ENCODE data around the gene FGF22.
"Not testable (repeated sequence)": the region's sequence is repeated elsewhere in the genome, so short reads cannot be mapped to it uniquely, and the experiment has no call there.

Gene FGF22

DNA sequence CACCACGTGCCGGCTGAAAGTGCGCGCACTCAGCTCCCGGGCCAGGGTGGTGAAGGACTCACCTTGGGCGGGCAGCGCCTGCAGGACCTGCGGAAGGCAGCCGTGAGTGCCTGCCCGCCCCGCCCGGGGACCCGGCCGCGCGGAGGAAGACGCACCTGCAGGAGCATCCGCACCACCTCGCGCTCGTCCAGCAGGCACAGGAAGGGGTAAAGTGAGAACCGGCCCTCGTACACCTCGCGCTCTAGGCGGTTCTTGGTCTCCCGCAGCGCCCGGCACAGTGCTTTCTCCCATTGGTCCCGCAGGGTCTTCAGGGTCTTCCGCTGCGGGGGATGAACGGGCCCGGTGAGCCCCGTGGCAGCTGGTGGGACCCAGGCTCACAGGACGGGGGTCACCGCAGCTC is 17.0 kb upstream of the FGF22 start:
- DNase-seq (ENCODE audit: low read depth) = no peak

DNA sequence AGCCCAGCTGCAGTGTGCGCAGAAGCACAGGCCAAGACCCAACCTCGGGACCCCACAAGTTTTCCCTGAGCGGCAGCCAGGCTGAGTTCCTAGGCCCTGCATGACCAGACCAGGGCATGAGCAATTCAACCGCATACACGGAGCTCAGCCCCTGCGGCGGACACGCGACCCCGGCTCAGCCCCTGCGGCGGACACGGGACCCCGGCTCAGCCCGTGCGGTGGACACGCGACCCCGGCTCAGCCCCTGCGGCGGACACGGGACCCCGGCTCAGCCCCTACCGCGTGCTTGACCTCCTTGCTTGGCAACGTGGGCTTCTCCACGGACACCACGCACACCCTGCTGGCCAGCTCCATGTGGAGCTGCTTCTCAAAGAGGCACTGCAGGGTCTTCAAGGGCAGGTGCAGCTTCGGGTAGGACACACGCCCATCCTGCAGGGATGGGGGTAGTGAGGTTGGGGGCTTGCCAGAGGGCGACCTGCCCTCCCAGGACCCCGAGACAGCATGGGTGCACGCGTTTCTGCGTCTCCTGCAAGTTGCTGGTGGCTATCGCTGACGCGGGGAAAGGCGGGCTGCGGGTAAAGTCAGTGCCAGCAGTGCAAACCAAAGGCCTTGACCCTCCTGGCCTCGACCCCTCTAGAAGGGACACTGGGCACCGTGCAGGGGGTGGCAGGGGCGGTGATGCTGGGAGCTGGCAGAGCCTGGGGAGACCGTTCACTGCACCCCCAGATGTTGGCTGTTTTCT is 16.3 kb upstream of the FGF22 start:
- DNase-seq (ENCODE audit: low read depth) = no peak

- no peak for DNase-seq (ENCODE audit: low read depth)
Measured at GRCh38 chr19:623974-624373, 15.7 kb upstream of the FGF22 start.

DNA sequence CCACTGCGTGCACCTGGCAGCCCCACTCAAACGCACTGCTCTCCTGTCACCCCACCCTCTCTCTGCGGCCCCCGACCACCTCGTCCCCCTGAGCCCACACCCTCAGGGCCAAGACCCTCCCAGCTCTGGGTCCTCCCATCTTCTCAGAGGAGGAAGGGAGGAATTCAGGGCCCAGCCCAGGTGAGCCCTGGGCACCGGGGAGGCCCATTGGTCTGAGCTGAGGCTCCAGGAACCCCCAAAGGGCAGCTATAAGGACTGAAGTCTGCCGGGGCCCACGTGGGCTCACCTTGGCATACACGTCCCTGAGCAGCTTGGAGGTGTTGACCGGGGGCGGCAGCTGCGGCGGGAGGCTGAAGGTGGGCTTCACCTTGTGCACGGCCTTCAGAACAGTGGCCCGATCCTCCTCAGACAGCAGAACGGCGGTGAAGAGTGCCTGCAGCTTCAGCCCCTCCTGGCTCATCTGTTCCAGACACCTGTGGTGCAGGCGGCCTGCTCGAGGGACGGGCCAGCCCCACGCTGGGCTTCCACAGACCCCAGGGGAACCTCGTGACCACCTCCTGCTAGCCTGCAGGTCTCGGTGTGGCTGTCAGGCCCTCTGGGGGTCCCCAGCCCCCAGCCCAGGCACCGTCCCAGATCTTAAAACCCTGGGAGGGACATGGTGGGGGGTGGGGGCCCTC is 15.1 kb upstream of the FGF22 start:
- DNase-seq (ENCODE audit: low read depth) = no peak

GRCh38 chr19:625257-625656 is 14.4 kb upstream of the FGF22 start:
- DNase-seq (ENCODE audit: low read depth) = no peak

GRCh38 chr19:626566-626965 is 13.1 kb upstream of the FGF22 start:
- not testable (repeated sequence) for DNase-seq (ENCODE audit: low read depth)

DNA sequence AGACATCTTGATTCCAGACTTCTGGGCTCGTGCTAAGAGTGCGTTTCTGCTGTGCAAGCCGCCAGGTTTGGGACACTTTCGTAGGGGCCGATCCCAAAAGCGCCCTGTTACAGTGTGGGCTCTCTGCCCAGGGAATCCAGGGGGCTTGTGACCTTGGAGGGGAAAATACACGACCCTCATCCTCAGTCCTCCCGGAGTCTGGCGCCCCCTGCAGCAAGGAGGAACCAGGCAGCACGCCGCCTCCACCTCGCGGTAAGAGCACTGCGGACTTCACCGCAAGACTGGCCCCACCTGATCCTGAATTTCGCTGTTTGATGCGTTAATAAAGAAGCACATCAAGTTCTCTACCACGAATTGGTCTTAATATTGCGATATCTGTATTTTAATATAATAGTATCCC is 11.5 kb upstream of the FGF22 start:
- no peak for DNase-seq (ENCODE audit: low read depth)

DNA sequence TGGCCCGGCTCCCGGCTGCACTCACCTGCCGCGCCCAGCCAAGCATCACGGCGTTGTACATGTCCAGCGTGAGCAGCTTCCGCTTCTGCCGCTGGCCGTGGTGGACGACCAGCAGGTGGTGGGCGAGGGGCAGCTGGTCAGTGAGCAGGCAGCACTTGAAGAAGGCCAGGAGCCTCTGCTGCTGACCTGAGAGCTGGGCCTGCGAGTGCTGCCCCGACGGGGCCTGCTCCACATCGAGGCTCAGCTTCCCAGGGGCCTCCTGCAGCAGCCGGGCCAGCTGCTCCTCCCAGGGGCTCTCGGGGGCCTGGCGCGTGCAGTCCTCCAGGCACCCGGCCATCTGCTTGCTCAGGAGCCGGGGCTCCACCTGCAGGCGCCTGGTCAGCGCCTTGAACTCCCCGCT is 10.2 kb upstream of the FGF22 start:
- DNase-seq (ENCODE audit: low read depth) = not testable (repeated sequence)

GRCh38 chr19:629961-630714 is 9.5 kb upstream of the FGF22 start:
- DNase-seq (ENCODE audit: low read depth) = no peak

GRCh38 chr19:632579-633067 is 7.1 kb upstream of the FGF22 start:
- DNase-seq (ENCODE audit: low read depth) = peak; percentile 30

DNA sequence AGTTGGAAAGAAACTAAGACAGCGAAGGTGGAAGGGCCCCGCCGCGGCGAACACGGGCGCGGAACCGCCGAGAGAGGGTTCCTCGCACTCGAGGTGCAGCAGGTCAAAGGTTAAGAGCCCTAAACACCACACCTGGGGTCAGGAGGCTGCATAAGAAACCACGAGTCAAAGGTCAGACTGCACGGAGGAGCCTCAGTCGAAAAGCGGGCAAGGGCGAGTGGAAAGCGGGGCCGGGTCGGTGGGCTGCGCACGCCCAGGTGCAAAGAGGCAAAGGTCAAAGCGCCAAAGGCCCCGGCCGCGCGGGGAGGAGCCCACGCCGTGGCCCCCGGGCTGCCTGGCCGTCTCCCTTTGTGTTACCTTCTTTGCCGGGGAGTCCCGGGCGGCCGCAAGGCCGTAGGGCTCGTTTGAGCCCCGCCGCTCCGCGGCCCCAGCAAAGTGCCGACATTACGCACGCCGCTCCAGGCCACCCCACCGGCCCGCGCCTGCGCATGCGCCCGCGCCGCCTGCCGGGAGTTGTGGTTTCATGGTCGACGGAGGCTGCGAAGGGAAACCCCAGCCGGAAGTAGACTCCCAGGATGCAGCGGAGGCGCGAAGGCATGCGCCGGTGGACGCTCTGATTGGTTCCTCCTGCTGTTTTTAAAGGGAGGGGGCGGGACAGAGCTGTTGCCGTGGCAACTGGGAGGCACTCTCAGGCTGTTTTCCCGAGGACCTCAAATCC is 6.5 kb upstream of the FGF22 start, which contains the start of gene POLRMT:
POLRMT (minus strand) TSS at position 470 of the 718 bp plus-strand sequence; CDS start at position 445, 25 bp downstream.
- peak; percentile 93 for DNase-seq (ENCODE audit: low read depth)

DNA sequence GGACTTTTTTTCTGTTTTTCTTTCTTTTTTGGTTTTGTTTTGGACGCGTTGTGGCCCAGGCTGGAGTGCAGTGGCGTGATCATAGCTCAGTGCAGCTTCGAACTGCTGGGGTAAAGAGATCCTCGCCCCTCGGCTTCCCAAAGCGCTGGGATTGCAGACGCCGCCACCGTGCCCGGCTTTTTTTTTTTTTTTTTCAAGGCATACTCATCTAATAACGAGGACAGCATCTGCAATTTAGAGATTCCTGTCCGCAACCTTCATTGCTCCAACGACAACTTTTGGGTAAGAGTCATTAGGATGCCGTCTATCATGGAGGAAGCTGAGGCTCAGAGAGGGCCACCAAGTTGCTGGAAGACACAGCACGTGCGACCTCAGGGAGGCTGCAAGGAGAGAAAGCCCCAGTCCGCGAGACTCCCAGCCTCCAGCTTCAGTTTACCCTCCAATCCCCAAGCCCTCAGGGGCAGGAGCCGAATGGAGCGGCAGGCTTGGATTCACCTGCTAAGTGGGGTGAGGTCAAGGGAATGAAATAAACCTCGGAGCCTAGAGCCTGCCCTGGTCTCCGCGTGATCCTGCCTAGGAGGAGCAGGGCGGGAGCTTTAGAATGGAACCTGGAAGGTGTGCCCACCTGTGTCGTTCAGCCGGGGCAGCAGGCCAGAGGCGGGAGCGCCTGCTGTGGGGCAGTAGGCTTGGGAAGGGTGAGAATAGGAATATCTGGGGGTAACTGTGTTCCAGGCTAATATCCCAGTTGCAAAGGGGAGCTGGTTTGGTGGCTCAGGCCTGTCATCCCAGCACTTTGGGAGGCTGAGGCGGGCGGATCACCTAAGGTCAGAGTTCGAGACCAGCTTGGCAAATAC is 5.7 kb upstream of the FGF22 start:
- DNase-seq (ENCODE audit: low read depth) = no peak

DNA sequence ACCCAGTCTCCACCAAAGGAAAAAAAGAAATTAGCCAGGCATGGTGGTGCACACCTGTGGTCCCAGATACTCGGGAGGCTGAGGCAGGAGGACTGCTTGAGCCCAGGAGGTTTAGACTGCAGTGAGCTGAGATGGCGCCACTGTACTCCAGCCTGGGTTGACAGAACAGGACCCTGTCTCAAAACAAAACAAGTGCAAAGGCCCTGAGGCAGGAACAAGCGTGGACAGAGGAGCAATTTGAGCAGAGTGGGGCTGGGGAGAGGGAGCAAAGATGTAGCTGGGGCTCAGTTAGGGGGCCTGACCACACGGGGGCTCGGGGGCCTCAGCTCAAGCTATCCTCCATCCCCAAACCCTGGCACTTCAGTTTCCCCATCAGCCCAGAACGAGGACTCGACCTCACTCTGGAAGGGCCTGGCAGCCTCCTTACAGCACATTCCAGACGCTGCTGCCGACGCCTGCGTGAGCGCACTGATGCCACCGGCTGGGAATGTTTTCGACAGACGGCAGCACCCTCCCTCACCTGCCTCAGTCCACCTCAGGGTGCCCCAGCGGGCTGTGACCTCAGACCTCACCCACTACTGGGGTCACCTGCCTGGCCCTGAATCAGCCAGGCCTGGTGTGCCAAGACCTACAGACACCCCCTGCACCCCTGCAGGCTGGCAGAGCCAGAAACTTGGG is 4.6 kb upstream of the FGF22 start:
- no peak for DNase-seq (ENCODE audit: low read depth)

GRCh38 chr19:638906-639252 is 800 bp upstream of the FGF22 start:
- DNase-seq (ENCODE audit: low read depth) = no peak

DNA sequence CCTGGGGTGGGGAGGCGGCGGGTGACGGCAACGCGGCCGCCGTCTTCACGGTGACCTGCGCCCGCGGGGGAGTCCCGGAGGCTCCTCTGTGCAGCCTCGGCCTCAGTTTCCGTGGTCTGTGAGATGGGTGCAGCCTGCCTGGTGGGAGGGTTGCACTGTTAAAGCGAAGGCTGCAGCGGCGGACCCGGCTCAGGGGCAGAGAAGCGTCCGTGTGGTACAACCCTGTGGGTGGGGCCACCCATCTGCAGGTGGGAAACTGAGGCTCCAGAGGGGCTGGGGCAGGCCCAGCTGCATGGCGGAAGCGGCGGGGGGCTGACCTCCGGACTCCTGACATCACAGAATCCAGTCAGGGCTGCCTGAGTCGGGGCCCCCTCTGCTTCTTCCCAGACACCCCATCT is 481 bp downstream of the FGF22 start:
- no peak for DNase-seq (ENCODE audit: low read depth)

DNA sequence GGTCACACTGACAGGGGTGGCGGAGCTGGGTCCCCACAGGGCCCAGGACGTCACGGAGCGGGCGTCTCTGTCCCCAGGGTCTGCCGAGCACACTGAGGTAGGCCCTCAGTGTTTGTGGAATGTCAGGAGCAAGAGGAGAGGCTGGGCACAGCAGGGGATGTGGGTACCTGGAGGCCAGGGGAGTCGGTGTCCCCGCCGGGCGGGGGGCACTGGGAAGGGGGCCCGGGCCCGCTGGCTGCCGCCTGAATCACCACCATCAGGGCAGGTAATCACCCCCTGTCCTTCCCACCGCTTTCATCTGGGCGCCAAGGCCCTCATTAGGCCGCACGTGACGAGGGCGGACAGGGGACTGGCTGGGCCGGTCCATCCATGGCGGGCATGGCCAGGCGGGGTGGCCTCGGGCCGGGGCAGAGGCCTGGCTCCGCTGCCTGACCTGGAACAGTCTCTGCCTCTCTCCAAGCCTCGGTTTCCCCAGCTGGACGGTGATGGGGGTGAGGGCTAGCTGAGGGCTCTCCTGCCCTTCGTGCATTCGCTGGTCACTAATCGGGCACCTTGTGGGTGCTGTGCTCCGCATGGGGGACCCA is 1.0 kb downstream of the FGF22 start:
- DNase-seq (ENCODE audit: low read depth) = no peak

DNA sequence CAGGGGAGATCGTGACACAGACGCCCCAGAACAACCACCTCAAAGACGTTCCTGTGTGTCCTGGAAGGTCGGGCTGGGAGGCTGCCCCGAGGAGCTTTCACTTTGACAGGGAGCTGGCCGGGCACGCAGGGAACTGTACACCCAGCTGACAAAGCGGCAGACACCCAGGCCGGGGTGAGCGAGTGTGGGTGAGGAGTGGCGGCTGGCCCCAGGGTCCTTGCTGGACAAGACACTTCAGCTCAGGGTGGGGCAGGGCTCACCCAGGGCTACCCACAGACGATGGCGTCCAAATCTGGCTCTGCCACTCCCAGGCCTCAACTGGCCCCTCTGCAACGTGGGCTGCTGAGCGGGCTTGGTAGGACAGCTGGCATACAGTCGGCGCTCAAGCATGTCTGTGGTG is 2.0 kb downstream of the FGF22 start:
- no peak for DNase-seq (ENCODE audit: low read depth)

DNA sequence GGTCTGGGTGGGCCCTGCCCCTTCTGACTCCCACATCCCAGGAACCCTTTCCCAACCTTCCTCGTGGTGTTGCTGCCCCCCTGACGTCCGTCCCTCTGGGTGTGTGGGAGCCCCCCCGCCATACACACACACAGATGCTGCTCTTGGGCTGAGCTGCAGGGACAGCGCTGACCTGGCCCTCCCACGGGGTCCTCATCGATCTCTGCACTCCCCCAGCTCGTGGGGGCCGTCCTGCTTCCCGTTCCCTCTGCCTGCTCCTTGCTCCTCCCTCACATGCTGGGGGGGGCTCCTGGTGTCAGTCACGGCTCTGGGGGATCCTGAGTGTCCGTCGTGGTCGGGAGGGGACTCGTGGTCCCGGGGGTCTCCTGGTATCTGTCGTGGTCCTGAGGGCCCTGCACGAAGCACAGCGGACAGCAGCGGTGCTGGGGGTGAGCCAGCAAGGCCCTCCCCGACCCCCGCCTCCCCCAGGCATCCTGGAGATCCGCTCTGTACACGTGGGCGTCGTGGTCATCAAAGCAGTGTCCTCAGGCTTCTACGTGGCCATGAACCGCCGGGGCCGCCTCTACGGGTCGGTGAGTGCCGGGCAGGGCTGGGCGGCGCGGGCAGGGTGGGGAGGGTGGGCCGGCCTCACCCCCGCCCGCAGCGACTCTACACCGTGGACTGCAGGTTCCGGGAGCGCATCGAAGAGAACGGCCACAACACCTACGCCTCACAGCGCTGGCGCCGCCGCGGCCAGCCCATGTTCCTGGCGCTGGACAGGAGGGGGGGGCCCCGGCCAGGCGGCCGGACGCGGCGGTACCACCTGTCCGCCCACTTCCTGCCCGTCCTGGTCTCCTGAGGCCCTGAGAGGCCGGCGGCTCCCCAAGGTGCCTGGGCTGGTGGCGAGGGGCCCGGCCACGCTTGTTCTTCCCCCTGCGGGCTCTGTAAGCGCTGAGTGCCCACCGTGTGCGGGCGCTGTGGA is 3.4 kb downstream of the FGF22 start:
- no peak for DNase-seq (ENCODE audit: low read depth)

DNA sequence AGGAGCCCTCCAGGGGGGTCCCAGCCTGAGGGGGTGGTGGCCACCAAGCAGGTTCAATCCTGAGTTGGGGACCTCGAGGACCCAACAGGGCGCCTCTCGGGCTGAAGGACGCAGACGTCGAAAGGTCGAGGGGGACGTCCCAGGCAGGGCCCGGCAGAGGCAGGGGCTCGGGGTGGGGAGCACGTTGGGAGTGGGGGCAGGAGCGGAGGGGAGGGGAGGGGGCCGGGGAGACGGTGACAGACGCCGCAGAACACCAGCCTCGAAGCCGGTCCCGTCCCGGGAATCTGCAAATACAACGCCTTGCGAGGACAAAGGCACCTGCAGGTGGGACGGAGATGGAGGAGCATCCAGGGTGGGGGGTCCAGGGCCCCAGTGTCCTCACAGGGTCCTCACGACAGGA is 4.1 kb downstream of the FGF22 start:
- no peak for DNase-seq (ENCODE audit: low read depth)
